Stimulated activated CD8-positive, alpha-beta memory T cell treated with anti-CD3 and anti-CD28 coated beads, Interleukin-7, amount 100 ng/mL, for 1 hour (primary cell): ENCODE results near the gene CD96.

Experiments
- DNase-seq, 2 donors: peaks; one replicate each; pipeline ENCODE4 v3.0.0-alpha.2; 2020; ENCODE audit warnings: low read depth in 2 of 2

Gene CD96

GRCh38 chr3:111566844-111567243 lies 24.8 kb downstream of the CD96 start:
- DNase-seq, result no peak

GRCh38 chr3:111568355-111568754 lies 26.4 kb downstream of the CD96 start:
- DNase-seq, result no peak

- DNase-seq, result no peak
Observed at GRCh38 chr3:111568911-111569310, 26.9 kb downstream of the CD96 start.

- no peak for DNase-seq
Observed at GRCh38 chr3:111570404-111571030, 28.5 kb downstream of the CD96 start.

- no peak for DNase-seq
Observed at GRCh38 chr3:111571282-111571681, 29.3 kb downstream of the CD96 start.

GRCh38 chr3:111571907-111572460 lies 30.0 kb downstream of the CD96 start:
- DNase-seq, result no peak

GRCh38 chr3:111577113-111577512 lies 35.1 kb downstream of the CD96 start:
- no peak for DNase-seq

GRCh38 chr3:111577798-111578685 lies 36.0 kb downstream of the CD96 start:
- DNase-seq, result no peak

- DNase-seq, result no peak
Observed at GRCh38 chr3:111578867-111579266, 36.9 kb downstream of the CD96 start.

GRCh38 chr3:111579495-111579894 lies 37.5 kb downstream of the CD96 start:
- no peak for DNase-seq

- no peak for DNase-seq
Observed at GRCh38 chr3:111581403-111582119, 39.6 kb downstream of the CD96 start.

GRCh38 chr3:111582120-111582474 lies 40.1 kb downstream of the CD96 start:
- DNase-seq, result no peak

GRCh38 chr3:111584744-111585143 lies 42.7 kb downstream of the CD96 start:
- no peak for DNase-seq

GRCh38 chr3:111585217-111585616 lies 43.2 kb downstream of the CD96 start:
- DNase-seq, result no peak

GRCh38 chr3:111588527-111588926 lies 46.5 kb downstream of the CD96 start:
- no peak for DNase-seq

- DNase-seq, result no peak
Observed at GRCh38 chr3:111589303-111590142, 47.5 kb downstream of the CD96 start.

- no peak for DNase-seq
Observed at GRCh38 chr3:111590143-111590491, 48.1 kb downstream of the CD96 start.

GRCh38 chr3:111591555-111591954 lies 49.6 kb downstream of the CD96 start:
- DNase-seq, result no peak

GRCh38 chr3:111592143-111592542 lies 50.1 kb downstream of the CD96 start:
- DNase-seq, result no peak

- DNase-seq, result no peak
Observed at GRCh38 chr3:111592936-111593335, 50.9 kb downstream of the CD96 start.

- DNase-seq, result no peak
Observed at GRCh38 chr3:111593666-111594065, 51.7 kb downstream of the CD96 start.

- DNase-seq, result no peak
Observed at GRCh38 chr3:111594205-111594604, 52.2 kb downstream of the CD96 start.
